Liver (tissue), 9 donors: ENCODE data around the gene IRAK4. TPM values are rescaled to one million over a fixed set of nuclear protein-coding genes. Genes with fewer than 3 reads are reported as not detected.

Source experiments
- DNase-seq: peaks from one replicate; pipeline ENCODE4 v3.0.0-alpha.2; 2017; ENCODE audit warnings: low spot score
- H3K27ac ChIP-seq, 2 donors: one replicate each; pipeline ENCODE4 v1.7.0; 2013; ENCODE audit warnings: inconsistent platforms in 2 of 2, low read length in 2 of 2, control low read depth in 1 of 2, low read depth in 1 of 2, mild to moderate bottlenecking in 1 of 2
- H3K27me3 ChIP-seq, 4 donors: one replicate each; pipeline versions ENCODE4 v1.6.1 to v1.7.0; 2013; ENCODE audit warnings: low read length in 3 of 4, inconsistent platforms in 1 of 4, mild to moderate bottlenecking in 1 of 4, moderate library complexity in 1 of 4; ENCODE audit not compliant: control insufficient read depth in 4 of 4, insufficient read depth in 4 of 4
- H3K36me3 ChIP-seq, 4 donors: one replicate each; pipeline versions ENCODE4 v1.6.1 to v1.7.0; 2013; ENCODE audit warnings: low read length in 3 of 4, mild to moderate bottlenecking in 3 of 4, low read depth in 1 of 4, moderate library complexity in 1 of 4; ENCODE audit not compliant: control insufficient read depth in 4 of 4, insufficient read depth in 3 of 4
- H3K4me1 ChIP-seq, 4 donors: one replicate each; pipeline versions ENCODE4 v1.6.1 to v1.7.0; 2013; ENCODE audit warnings: low read length in 3 of 4, mild to moderate bottlenecking in 3 of 4, moderate library complexity in 1 of 4; ENCODE audit not compliant: control insufficient read depth in 4 of 4, insufficient read depth in 4 of 4
- H3K4me3 ChIP-seq, 3 donors: one replicate each; pipeline versions ENCODE4 v1.6.1 to v1.7.0; 2013; ENCODE audit warnings: low read length in 3 of 3, control low read depth in 1 of 3, low read depth in 1 of 3, mild to moderate bottlenecking in 1 of 3
- H3K9ac ChIP-seq, 2 donors: one replicate each; pipeline ENCODE4 v1.7.0; 2013; ENCODE audit warnings: low read length in 2 of 2, mild to moderate bottlenecking in 2 of 2, moderate library complexity in 2 of 2, control low read depth in 1 of 2, low read depth in 1 of 2
- H3K9me3 ChIP-seq, 4 donors: one replicate each; pipeline versions ENCODE4 v1.6.1 to v1.7.0; 2013; ENCODE audit warnings: low read length in 3 of 4; ENCODE audit not compliant: control insufficient read depth in 4 of 4
- CTCF ChIP-seq: fragments of 150-350 bp; IDR thresholded peaks from 2 replicates; pipeline ENCODE4 v1.5.1; 2017; ENCODE audit warnings: improper control_type of control experiment, low read depth, low read length; ENCODE audit not compliant: missing input control
- EGR1 ChIP-seq, 2 donors: IDR thresholded peaks; 2 replicates each; pipeline ENCODE4 v1.6.1; 2016 to 2018; ENCODE audit warnings: antibody characterized with exemption in 2 of 2, low read depth in 2 of 2
- FOXA1 ChIP-seq: IDR thresholded peaks from 2 replicates; pipeline ENCODE4 v1.6.1; 2016; ENCODE audit warnings: antibody characterized with exemption
- FOXA2 ChIP-seq: IDR thresholded peaks from 2 replicates; pipeline ENCODE4 v1.6.1; 2016; ENCODE audit warnings: antibody characterized with exemption
- GABPA ChIP-seq, 2 donors: IDR thresholded peaks in 1 of 2; conservative IDR thresholded peaks in 1 of 2; 2 replicates each; pipeline ENCODE4 v1.6.1; 2016; ENCODE audit warnings: antibody characterized with exemption in 2 of 2, mild to moderate bottlenecking in 1 of 2, moderate library complexity in 1 of 2
- HNF4A ChIP-seq, 2 donors: conservative IDR thresholded peaks; 2 replicates each; pipeline ENCODE4 v1.6.1; 2016; ENCODE audit warnings: antibody characterized with exemption in 2 of 2, mild to moderate bottlenecking in 2 of 2
- HNF4G ChIP-seq: IDR thresholded peaks from 2 replicates; pipeline ENCODE4 v1.6.1; 2016; ENCODE audit warnings: antibody characterized with exemption
- JUND ChIP-seq, 2 donors: IDR thresholded peaks; 2 replicates each; pipeline ENCODE4 v1.6.1; 2016; ENCODE audit warnings: antibody characterized with exemption in 2 of 2
- MAX ChIP-seq: IDR thresholded peaks from 2 replicates; pipeline ENCODE4 v1.6.1; 2016; ENCODE audit warnings: antibody characterized with exemption
- NR2F2 ChIP-seq: IDR thresholded peaks from 2 replicates; pipeline ENCODE4 v1.6.1; 2016; ENCODE audit warnings: antibody characterized with exemption
- RAD21 ChIP-seq, 2 donors: IDR thresholded peaks; 2 replicates each; pipeline ENCODE4 v1.6.1; 2016; ENCODE audit warnings: antibody characterized with exemption in 2 of 2, mild to moderate bottlenecking in 2 of 2
- REST ChIP-seq: IDR thresholded peaks from 2 replicates; pipeline ENCODE4 v1.6.1; 2016; ENCODE audit warnings: antibody characterized with exemption, mild to moderate bottlenecking
- SP1 ChIP-seq: IDR thresholded peaks from 2 replicates; pipeline ENCODE4 v1.6.1; 2018; ENCODE audit warnings: antibody characterized with exemption, mild to moderate bottlenecking
- TAF1 ChIP-seq: conservative IDR thresholded peaks from 2 replicates; pipeline ENCODE4 v1.6.1; 2016; ENCODE audit warnings: antibody characterized with exemption, mild to moderate bottlenecking
- YY1 ChIP-seq: IDR thresholded peaks from 2 replicates; pipeline ENCODE4 v1.6.1; 2016; ENCODE audit warnings: antibody characterized with exemption, mild to moderate bottlenecking
- ZBTB33 ChIP-seq: IDR thresholded peaks from 2 replicates; pipeline ENCODE4 v1.6.1; 2016; ENCODE audit warnings: antibody characterized with exemption
- polyA plus RNA-seq, 2 donors: library from polyadenylated mRNA; stranded (reverse) in 1 of 2; unstranded in 1 of 2; fragments of 200-250 nt in 1 of 2; fragments of >200 nt in 1 of 2; fragmentation: Nextera tagmentation in 1 of 2; extraction: Ambion mirVana in 1 of 2; gene quantifications; one replicate each; pipeline versions ENCODE4 v1.2.1 to v1.2.3, GENCODE V29; 2013 to 2015
- total RNA-seq, 2 donors: library from RNA; depleted of rRNA; stranded (reverse); fragments of >200 nt; gene quantifications; one replicate each; pipeline ENCODE4 v1.2.3, GENCODE V29; 2014
- donor health status: healthy.
- donor health status: healthy.
- donor health status: healthy.
- donor health status: healthy.
- donor health status: healthy.

IRAK4 gene
- total and polyA plus RNA-seq, 4 donors = 5.0 to 19.1 (median 7.7) TPM

GRCh38 chr12:43762596-43762995, 3.8 kb downstream of the IRAK4 start:
- DNase-seq = no peak

GRCh38 chr12:43763769-43764168, 5.0 kb downstream of the IRAK4 start:
- no peak for DNase-seq
- Histone ChIP-seq H3K9me3 (no peaks in the 10 kb centered on the region), H3K4me1 (peaks cover 3 to 13% (median 7%) of the 10 kb centered on the region in 4 donors), H3K36me3 (peaks cover 0 to 3% (median 0%) of the 10 kb centered on the region in 4 donors), H3K4me3 (no peak overlapping the region), H3K27ac (no peak overlapping the region), H3K27me3 (no peaks in the 10 kb centered on the region), H3K9ac (no peak overlapping the region)
- TF ChIP-seq NR2F2 (no peak), SP1 (no peak), HNF4A (conservative IDR thresholded peaks at IDR 0.05) (no peak), RAD21 (IDR thresholded peaks at IDR 0.05) (no peak), FOXA2 (no peak), CTCF (no peak), TAF1 (no peak), FOXA1 (no peak), EGR1 (IDR thresholded peaks at IDR 0.05; ENCODE audit: low read depth in 2 of 2) (no peak), HNF4G (no peak), ZBTB33 (no peak), MAX (no peak)

More at GRCh38 chr12:43762596-43762995, 3.8 kb downstream of the IRAK4 start:
- Histone ChIP-seq H3K4me3 (no peak overlapping the region), H3K27ac (no peak overlapping the region), H3K36me3 (no peaks in the 10 kb centered on the region), H3K9me3 (no peaks in the 10 kb centered on the region), H3K27me3 (no peaks in the 10 kb centered on the region), H3K4me1 (peaks cover 3 to 21% (median 12%) of the 10 kb centered on the region in 4 donors), H3K9ac (no peak overlapping the region)
- TF ChIP-seq TAF1 (no peak), FOXA2 (no peak), REST (no peak), HNF4A (conservative IDR thresholded peaks at IDR 0.05) (no peak), MAX (no peak), FOXA1 (no peak), GABPA (IDR thresholded peaks at IDR 0.05 in 1 of 2, conservative IDR thresholded peaks at IDR 0.05 in 1 of 2) (no peak), CTCF (no peak), SP1 (no peak), YY1 (no peak), JUND (IDR thresholded peaks at IDR 0.05) (no peak)
